GM19025 (cell line): ENCODE results near the gene OR10H3.
"Not testable (repeated sequence)": the region's sequence is repeated elsewhere in the genome, so short reads cannot be mapped to it uniquely, and the experiment has no call there.

Experiments
- ATAC-seq: cut with Tn5 transposase; IDR thresholded peaks from one replicate; pipeline ENCODE4 v1.9.1; 2021; ENCODE audit warnings: mild to moderate bottlenecking, low read depth, moderate library complexity; ENCODE audit not compliant: unreplicated experiment

The OR10H3 gene, protein sequence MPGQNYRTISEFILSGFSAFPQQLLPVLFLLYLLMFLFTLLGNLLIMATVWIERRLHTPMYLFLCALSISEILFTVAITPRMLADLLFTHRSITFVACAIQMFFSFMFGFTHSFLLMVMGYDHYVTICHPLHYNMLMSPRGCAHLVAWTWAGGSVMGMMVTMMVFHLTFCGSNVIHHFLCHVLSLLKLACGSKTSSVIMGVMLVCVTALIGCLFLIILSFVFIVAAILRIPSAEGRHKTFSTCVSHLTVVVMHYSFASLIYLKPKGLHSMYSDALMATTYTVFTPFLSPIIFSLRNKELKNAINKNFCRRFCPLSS

GRCh38 chr19:15737722-15738121, at the start of gene OR10H3:
Gene OR10H3 (plus strand): TSS chr19:15737985. CDS start chr19:15741393, 3,408 bp downstream.
- ATAC-seq, result no peak

GRCh38 chr19:15696654-15697194, 41.1 kb upstream of the OR10H3 start:
- ATAC-seq, result no peak

- no peak for ATAC-seq
These were observed 35.8 kb upstream of the OR10H3 start for GRCh38 chr19:15701757-15702533.

DNA sequence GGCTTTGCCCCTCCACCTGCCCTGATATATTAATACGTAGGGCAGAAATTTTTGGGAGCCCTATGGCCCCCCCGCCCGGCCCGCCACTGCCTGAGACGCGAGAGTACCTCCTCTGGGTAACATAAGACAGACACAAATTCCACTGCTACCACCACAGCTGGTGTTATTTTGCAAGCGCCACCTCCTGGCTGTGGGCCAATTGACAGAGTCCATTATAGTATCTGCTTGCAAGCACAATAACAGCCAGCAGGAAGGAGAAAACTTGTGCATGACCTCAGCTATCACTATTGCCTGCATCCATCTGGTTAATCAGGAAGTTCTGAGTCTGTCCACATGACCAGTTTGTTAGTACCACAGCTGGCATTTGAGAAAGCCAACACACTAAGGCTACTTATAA, 35.3 kb upstream of the OR10H3 start:
- ATAC-seq, result no peak

- ATAC-seq, result no peak
These were observed 23.1 kb upstream of the OR10H3 start for GRCh38 chr19:15714638-15715037.

DNA sequence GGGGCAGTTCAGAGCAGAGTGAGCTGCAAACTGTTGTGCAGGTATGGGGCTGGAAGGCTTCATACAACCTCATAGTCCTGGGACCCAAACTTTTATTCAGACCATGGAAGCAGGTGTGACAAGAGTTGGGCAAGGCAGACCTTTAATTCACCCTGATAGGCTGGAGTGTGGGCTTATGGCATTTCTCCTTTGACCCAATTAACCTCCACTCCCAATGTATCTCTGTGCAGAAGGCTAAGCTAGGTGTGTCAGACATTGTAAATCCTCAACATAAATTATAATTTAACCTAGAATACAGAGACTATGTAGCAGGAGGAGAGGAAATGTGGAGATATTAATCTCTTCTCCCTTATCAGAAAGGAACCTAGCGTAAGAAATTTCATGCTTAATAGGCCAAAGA, 22.1 kb upstream of the OR10H3 start:
- no peak for ATAC-seq

DNA sequence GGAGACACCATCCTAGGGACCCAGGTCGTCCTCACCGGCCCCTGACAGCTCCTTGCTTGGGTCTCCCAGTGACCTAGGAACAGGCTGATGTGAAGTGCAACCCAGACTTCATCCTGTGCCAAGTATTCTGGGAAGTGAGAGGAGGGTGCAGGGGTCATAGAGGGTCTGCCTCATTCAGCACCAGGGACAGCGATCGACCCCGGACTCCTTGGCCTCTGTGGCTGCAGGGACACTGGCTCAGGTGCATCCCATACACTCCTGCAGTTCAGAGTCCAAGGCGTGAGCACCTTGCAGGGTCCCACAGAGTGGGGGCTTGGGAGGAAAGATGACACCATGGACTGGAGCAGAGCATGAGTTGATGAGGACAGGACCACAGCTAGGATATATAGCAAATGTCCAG, 20.0 kb upstream of the OR10H3 start:
- no peak for ATAC-seq

DNA sequence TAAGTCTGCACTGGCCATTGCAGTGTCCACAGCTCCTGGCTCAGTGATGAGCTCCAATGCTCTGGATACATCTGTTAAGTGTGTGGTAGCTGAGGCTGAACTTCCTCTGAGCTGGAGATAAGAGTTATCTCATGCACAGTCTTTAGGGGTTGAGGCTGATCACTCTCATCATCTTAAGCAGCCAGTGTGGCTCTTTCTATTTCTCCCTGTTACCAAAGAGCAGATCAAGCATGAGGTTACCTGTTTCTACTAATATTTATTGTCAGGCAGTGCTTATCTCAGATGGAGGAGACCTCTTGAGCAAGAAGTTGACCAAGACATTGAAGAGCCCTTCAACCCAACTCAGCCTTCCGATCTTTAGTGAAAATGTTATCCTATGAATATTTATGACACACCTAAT, 16.5 kb upstream of the OR10H3 start:
- ATAC-seq, result no peak

GRCh38 chr19:15722956-15723355, 14.8 kb upstream of the OR10H3 start:
- ATAC-seq, result no peak

DNA sequence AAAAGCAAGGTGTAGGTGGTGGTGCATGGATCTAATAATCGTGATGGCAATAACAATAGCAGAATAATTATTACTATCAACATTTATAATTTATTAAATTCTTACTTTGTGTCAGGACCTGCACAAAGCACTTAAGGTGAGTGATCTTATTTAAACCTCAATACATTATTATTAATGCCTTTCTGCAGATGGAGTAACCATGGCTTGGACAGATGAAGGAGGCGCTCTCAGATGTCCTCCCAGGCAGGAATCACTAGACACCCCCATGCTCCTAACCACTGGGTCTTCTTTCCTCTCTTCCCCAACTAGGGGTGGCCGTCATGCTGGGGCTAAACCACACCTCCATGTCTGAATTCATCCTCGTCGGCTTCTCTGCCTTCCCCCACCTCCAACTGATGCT, 10.1 kb upstream of the OR10H3 start, which contains the start of gene OR10H2:
OR10H2 (plus strand) TSS at position 301 of the 400 bp plus-strand sequence; CDS start at position 321, 20 bp downstream.
- no peak for ATAC-seq

- ATAC-seq, result no peak
These were observed 7.2 kb upstream of the OR10H3 start for GRCh38 chr19:15730538-15730937.

- no peak for ATAC-seq
These were observed 5.4 kb upstream of the OR10H3 start for GRCh38 chr19:15732388-15732787.

DNA sequence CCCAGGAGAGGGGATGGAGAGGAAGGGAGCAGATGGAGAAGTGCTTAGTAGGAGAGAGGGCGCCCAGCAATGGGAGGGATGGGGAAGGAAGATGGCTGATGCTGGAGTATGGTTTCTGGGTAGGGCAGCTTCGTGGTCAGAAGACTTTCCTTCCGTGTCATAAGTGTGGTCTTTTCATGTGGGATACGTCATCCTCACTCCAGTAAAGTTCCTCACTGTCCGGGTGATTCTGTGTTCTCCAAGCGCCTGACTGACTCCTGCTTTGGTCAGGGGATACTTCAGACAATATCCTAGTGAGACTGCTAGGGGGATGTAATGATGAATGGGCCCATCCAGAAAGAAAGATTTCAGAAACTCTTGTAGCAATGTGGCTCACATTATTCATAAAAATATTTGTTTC, 3.9 kb upstream of the OR10H3 start:
- no peak for ATAC-seq

- ATAC-seq, result no peak
These were observed 3.0 kb downstream of the OR10H3 start for GRCh38 chr19:15740785-15741184.

DNA sequence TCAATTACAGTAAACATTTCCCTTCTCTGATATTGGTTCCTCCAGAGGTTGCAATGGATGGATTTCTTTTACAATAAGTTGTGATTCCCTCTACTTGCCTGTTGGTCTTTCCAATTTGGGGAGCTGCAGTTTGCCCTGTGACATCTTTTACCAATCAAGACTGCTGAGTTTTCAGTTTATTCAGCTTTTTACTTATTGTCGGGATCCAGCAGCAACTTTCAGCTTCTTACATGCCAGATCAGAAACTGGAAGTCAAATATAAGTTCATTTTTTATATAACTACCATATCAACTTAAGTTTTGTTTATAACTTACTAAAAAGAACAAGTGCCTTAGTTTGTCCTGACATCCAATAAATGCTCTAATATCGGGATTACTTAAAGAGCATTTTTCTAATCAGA, 10.5 kb downstream of the OR10H3 start:
- ATAC-seq, result no peak

GRCh38 chr19:15758379-15758778, 20.6 kb downstream of the OR10H3 start:
- no peak for ATAC-seq

DNA sequence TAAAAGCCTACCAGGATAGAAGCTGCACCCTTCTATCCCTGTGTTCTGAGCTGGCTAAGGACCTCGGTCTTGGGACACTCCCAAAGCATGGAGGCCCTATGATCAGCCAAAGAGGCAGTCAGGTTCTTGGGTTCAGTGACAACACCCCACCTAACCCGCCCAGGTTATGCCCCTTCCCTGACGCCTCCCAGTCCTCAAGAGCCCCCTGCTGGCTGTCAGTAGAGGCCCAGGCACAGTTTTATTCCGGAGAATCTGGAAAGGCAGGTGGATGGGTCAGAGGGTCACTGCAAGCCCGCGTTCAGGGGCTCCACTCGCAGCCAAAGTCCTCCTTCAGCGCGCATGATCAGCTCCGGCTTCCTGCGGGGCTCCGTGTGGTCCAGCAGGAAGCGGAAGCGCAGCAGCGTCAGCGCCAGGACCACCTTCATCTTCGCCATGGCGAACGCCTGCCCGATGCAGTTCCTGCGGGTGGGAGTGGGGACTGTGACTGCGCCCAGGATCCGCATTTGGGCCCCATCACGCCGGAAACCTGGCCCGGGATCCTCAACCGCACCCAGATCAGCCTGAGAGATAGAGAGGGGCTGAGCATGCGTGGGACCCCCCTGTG, 22.3 kb downstream of the OR10H3 start:
- ATAC-seq, result no peak

- ATAC-seq, result no peak
These were observed 31.8 kb downstream of the OR10H3 start for GRCh38 chr19:15769586-15769985.

DNA sequence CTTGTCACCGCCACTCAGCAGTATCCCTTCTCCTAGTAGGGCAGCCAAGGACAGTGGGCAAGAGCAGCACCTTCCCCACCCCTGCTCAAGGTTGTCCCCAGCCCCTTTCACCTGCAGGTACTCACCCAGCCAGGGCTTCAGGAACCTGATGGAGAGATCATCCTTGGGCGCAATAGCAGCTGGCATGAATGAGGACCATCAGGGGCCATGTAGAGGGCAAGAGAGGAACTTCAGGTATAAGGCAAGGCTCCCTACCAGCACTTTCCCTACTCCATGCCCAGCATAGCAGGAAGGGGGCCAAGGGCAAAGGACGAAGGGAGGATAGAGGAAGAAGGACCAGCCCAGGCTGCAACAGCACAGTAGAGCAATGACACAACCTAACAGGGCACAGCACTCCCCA, 36.4 kb downstream of the OR10H3 start:
- ATAC-seq, result not testable (repeated sequence)

DNA sequence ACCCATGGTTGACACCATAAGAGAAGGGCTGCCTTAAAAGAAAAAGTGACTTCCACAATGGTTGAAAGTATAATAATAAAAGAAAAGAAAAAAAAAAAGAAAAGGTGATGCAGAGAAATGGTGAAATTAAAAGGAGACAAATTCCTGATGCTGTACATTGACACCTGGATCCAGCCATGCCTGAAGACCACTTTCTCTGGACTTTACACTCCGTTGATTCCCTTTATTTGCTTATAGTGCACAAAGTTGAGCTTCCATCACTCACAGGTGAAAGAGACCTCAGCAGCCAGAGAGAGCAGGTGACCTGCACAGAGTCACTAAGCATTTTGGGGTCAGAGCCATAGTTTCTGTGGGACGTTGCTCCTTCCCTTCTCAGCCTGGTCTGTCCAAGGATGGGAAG, 37.5 kb downstream of the OR10H3 start:
- no peak for ATAC-seq

DNA sequence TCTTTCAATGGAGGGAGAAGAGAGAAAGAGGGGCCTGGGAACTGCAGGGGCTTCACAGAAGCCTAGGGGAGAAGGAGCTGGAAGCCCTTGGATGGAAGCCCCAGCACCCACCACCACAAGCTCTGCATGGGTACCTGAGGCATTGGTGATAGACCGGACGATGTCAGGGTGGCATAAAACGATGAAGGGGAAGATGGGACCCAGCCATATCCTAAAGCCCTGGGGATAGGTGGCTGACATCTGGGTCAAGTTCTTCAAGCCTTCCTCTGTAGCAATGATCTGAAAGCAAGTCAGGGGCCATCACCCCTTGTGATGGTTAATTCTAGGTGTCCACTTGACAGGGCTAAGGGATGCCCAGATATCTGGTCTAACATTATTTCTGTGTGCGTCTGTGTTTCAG, 38.5 kb downstream of the OR10H3 start:
- no peak for ATAC-seq
